Sigmoid colon (tissue), 4 donors: ENCODE data around the gene ZBTB7B.

Experiments used
- CTCF ChIP-seq, 4 experiments: fragments of 450-650 bp in 3 of 4; fragments of 200-600 bp in 1 of 4; IDR thresholded peaks; one replicate each; pipeline ENCODE4 v1.5.1; 2016 to 2019; ENCODE audit warnings: antibody characterized with exemption in 4 of 4, mild to moderate bottlenecking in 3 of 4, moderate library complexity in 2 of 4
- POLR2A ChIP-seq, 2 donors: fragments of 450-650 bp; IDR thresholded peaks; one replicate each; pipeline ENCODE4 v1.6.1; 2016; ENCODE audit warnings: antibody characterized with exemption in 2 of 2, mild to moderate bottlenecking in 2 of 2, moderate library complexity in 2 of 2
- POLR2AphosphoS5 ChIP-seq, 4 donors: sonication (generic); formaldehyde crosslinking; IDR thresholded peaks; one replicate each; pipeline ENCODE4 v1.6.1; 2017; ENCODE audit warnings: antibody characterized with exemption in 4 of 4

GRCh38 chr1:154993572-154994268, 8.9 kb upstream of the ZBTB7B start, which contains the start of gene LENEP:
- no peak for TF ChIP-seq CTCF (IDR thresholded peaks at IDR 0.05)
- TF ChIP-seq POLR2A (IDR thresholded peaks at IDR 0.05): no peak
- TF ChIP-seq POLR2AphosphoS5 (IDR thresholded peaks at IDR 0.05): no peak
